GM23248 (cell line): ENCODE measurements around the gene TSSK2.

Experiments used
- EZH2 ChIP-seq: fragments of 200-600 bp; sonication (generic); IDR thresholded peaks from 2 replicates; pipeline ENCODE4 v1.6.1; 2018; ENCODE audit warnings: antibody characterized with exemption, mild to moderate bottlenecking; ENCODE audit not compliant: insufficient read depth, poor library complexity, severe bottlenecking
- EZH2phosphoT487 ChIP-seq: fragments of 200-600 bp; sonication (generic); IDR thresholded peaks from 2 replicates; pipeline ENCODE4 v1.6.1; 2018; ENCODE audit warnings: antibody characterized with exemption, moderate library complexity, mild to moderate bottlenecking, low read depth; ENCODE audit not compliant: insufficient read depth

DNA sequence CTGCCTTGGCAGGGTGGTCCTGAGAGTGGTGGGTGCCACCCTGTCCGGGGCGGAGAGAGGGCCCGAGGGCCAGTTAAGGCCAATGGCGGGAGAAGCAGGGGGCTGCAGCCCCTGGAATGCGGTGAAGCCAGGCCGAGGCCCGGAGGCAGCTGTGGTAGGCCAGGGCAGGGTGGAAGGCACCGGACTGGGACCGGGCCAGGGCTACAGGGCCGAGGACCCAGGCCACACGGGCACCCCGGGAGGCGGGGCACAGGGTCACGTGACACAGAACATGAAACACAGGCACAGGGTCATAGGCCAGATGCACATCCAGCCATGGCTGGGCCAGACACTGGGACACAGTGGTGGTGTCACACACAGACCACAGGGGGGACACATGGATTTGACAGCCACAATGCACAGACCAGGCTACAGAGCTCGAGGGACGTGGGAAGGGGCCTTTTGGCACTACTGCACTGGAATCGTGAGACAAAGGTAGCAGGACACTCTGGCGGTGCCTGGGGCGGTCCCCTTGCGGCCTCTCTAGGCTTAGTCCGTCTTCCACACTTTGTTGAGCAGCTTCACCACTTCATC, 44.6 kb downstream of the TSSK2 start:
- TF ChIP-seq EZH2phosphoT487 = no peak
- TF ChIP-seq EZH2 = no peak
